ENCODE data around the gene TTC39A. TPM values are rescaled to one million over a fixed set of nuclear protein-coding genes. Genes with fewer than 3 reads are reported as not detected.

Gene TTC39A
- total RNA-seq, 2 donors from 2014 or later, result 0.74 TPM; not detected in 1

GRCh38 chr1:51301152-51301843 lies 29.1 kb downstream of the TTC39A start:
- H3K27ac Mint-ChIP-seq, result no peak overlapping the region
- peaks cover 13% of the 10 kb centered on the region for H3K4me1 Mint-ChIP-seq
- H3K9me3 Mint-ChIP-seq, result no peaks in the 10 kb centered on the region
- no peak overlapping the region for H3K4me3 Mint-ChIP-seq
- ATAC-seq (replicated peaks), result peak; percentile 48
- no peaks in the 10 kb centered on the region for H3K36me3 Mint-ChIP-seq (ENCODE audit: low read depth)
- no peaks in the 10 kb centered on the region for H3K27me3 Mint-ChIP-seq

GRCh38 chr1:51299981-51300670 lies 30.2 kb downstream of the TTC39A start:
- H3K36me3 Mint-ChIP-seq (ENCODE audit: low read depth), result no peaks in the 10 kb centered on the region
- no peaks in the 10 kb centered on the region for H3K9me3 Mint-ChIP-seq
- no peak overlapping the region for H3K4me3 Mint-ChIP-seq
- H3K4me1 Mint-ChIP-seq, result peaks cover 13% of the 10 kb centered on the region
- no peak for ATAC-seq (replicated peaks)
- H3K27ac Mint-ChIP-seq, result no peak overlapping the region
- H3K27me3 Mint-ChIP-seq, result no peaks in the 10 kb centered on the region

- ATAC-seq (replicated peaks), result no peak
- no peaks in the 10 kb centered on the region for H3K36me3 Mint-ChIP-seq (ENCODE audit: low read depth)
- no peaks in the 10 kb centered on the region for H3K27me3 Mint-ChIP-seq
- H3K4me1 Mint-ChIP-seq, result peaks cover 13% of the 10 kb centered on the region
- no peak overlapping the region for H3K4me3 Mint-ChIP-seq
- H3K9me3 Mint-ChIP-seq, result no peaks in the 10 kb centered on the region
- H3K27ac Mint-ChIP-seq, result no peak overlapping the region
These were observed 31.0 kb downstream of the TTC39A start for GRCh38 chr1:51299185-51299885.

GRCh38 chr1:51298322-51298705 lies 32.0 kb downstream of the TTC39A start:
- no peak for ATAC-seq (replicated peaks)
- peak overlapping the region; percentile 68 for H3K4me3 Mint-ChIP-seq
- peak overlapping the region; percentile 67 for H3K27ac Mint-ChIP-seq
- peaks cover 13% of the 10 kb centered on the region for H3K4me1 Mint-ChIP-seq
- no peaks in the 10 kb centered on the region for H3K9me3 Mint-ChIP-seq
- no peaks in the 10 kb centered on the region for H3K27me3 Mint-ChIP-seq
- H3K36me3 Mint-ChIP-seq (ENCODE audit: low read depth), result no peaks in the 10 kb centered on the region

- peak overlapping the region; percentile 68 for H3K4me3 Mint-ChIP-seq
- peaks cover 13% of the 10 kb centered on the region for H3K4me1 Mint-ChIP-seq
- no peaks in the 10 kb centered on the region for H3K36me3 Mint-ChIP-seq (ENCODE audit: low read depth)
- H3K27ac Mint-ChIP-seq, result peak overlapping the region; percentile 67
- no peak for ATAC-seq (replicated peaks)
- no peaks in the 10 kb centered on the region for H3K27me3 Mint-ChIP-seq
- H3K9me3 Mint-ChIP-seq, result no peaks in the 10 kb centered on the region
These were observed 32.7 kb downstream of the TTC39A start for GRCh38 chr1:51297401-51298321.

GRCh38 chr1:51296383-51297357 lies 33.7 kb downstream of the TTC39A start:
- Mint-ChIP-seq H3K27me3 (no peaks in the 10 kb centered on the region), H3K36me3 (ENCODE audit: low read depth) (no peaks in the 10 kb centered on the region), H3K4me3 (peak overlapping the region; percentile 68), H3K27ac (peak overlapping the region; percentile 67), H3K9me3 (no peaks in the 10 kb centered on the region), H3K4me1 (peaks cover 13% of the 10 kb centered on the region)
- peak; percentile 78 for ATAC-seq (replicated peaks)

- Mint-ChIP-seq H3K36me3 (ENCODE audit: low read depth) (no peaks in the 10 kb centered on the region), H3K9me3 (no peaks in the 10 kb centered on the region), H3K27ac (no peak overlapping the region)
These were observed 34.4 kb downstream of the TTC39A start for GRCh38 chr1:51295926-51296325.

GRCh38 chr1:51294566-51295184 lies 35.7 kb downstream of the TTC39A start:
- Mint-ChIP-seq H3K27me3 (no peaks in the 10 kb centered on the region), H3K4me3 (no peak overlapping the region), H3K36me3 (ENCODE audit: low read depth) (no peaks in the 10 kb centered on the region), H3K9me3 (no peaks in the 10 kb centered on the region), H3K27ac (no peak overlapping the region), H3K4me1 (peaks cover 13% of the 10 kb centered on the region)
- no peak for ATAC-seq (replicated peaks)

More at GRCh38 chr1:51295926-51296325, 34.4 kb downstream of the TTC39A start:
- no peak for ATAC-seq (replicated peaks)
- H3K27me3 Mint-ChIP-seq, result no peaks in the 10 kb centered on the region
- peaks cover 13% of the 10 kb centered on the region for H3K4me1 Mint-ChIP-seq
- peak overlapping the region; percentile 68 for H3K4me3 Mint-ChIP-seq

GRCh38 chr1:51293898-51294515 lies 36.4 kb downstream of the TTC39A start:
- Mint-ChIP-seq H3K9me3 (no peaks in the 10 kb centered on the region), H3K27ac (no peak overlapping the region), H3K4me3 (no peak overlapping the region), H3K36me3 (ENCODE audit: low read depth) (no peaks in the 10 kb centered on the region), H3K4me1 (peaks cover 13% of the 10 kb centered on the region), H3K27me3 (no peaks in the 10 kb centered on the region)
- no peak for ATAC-seq (replicated peaks)

- no peak overlapping the region for H3K27ac Mint-ChIP-seq
- no peaks in the 10 kb centered on the region for H3K9me3 Mint-ChIP-seq
- no peak for ATAC-seq (replicated peaks)
- no peaks in the 10 kb centered on the region for H3K27me3 Mint-ChIP-seq
- no peak overlapping the region for H3K4me3 Mint-ChIP-seq
- H3K4me1 Mint-ChIP-seq, result peaks cover under 1% of the 10 kb centered on the region
- no peaks in the 10 kb centered on the region for H3K36me3 Mint-ChIP-seq (ENCODE audit: low read depth)
These were observed 39.9 kb downstream of the TTC39A start for GRCh38 chr1:51290489-51290847.

GRCh38 chr1:51289676-51290488 lies 40.5 kb downstream of the TTC39A start:
- Mint-ChIP-seq H3K4me3 (no peak overlapping the region), H3K4me1 (peaks cover 6% of the 10 kb centered on the region), H3K36me3 (ENCODE audit: low read depth) (no peaks in the 10 kb centered on the region), H3K27me3 (no peaks in the 10 kb centered on the region), H3K27ac (no peak overlapping the region), H3K9me3 (no peaks in the 10 kb centered on the region)
- ATAC-seq (replicated peaks), result no peak

- Mint-ChIP-seq H3K36me3 (ENCODE audit: low read depth) (no peaks in the 10 kb centered on the region), H3K4me1 (peaks cover 10% of the 10 kb centered on the region), H3K9me3 (no peaks in the 10 kb centered on the region), H3K27me3 (no peaks in the 10 kb centered on the region), H3K27ac (no peak overlapping the region), H3K4me3 (no peak overlapping the region)
- no peak for ATAC-seq (replicated peaks)
These were observed 41.8 kb downstream of the TTC39A start for GRCh38 chr1:51288578-51288977.
